Peyer's patch (tissue), 4 donors: ENCODE results near the gene HOXC4.

Experiments used
- CTCF ChIP-seq, 6 experiments: fragments of 450-650 bp in 4 of 6; fragments of 200-600 bp in 2 of 6; sonication (generic) in 1 of 6; IDR thresholded peaks; one replicate each; pipeline ENCODE4 v1.5.1; 2017 to 2019; ENCODE audit warnings: antibody characterized with exemption in 6 of 6, mild to moderate bottlenecking in 3 of 6, moderate library complexity in 1 of 6
- POLR2A ChIP-seq, 2 donors: fragments of 450-650 bp; IDR thresholded peaks; one replicate each; pipeline ENCODE4 v1.5.1; 2017; ENCODE audit warnings: antibody characterized with exemption in 2 of 2, mild to moderate bottlenecking in 2 of 2, moderate library complexity in 2 of 2

GRCh38 chr12:54037360-54038283, 16.0 kb upstream of the HOXC4 start:
- TF ChIP-seq CTCF (IDR thresholded peaks at IDR 0.05) (no peak), POLR2A (IDR thresholded peaks at IDR 0.05) (no peak)
